ENCODE results near the gene TNRC18.

Gene TNRC18

DNA sequence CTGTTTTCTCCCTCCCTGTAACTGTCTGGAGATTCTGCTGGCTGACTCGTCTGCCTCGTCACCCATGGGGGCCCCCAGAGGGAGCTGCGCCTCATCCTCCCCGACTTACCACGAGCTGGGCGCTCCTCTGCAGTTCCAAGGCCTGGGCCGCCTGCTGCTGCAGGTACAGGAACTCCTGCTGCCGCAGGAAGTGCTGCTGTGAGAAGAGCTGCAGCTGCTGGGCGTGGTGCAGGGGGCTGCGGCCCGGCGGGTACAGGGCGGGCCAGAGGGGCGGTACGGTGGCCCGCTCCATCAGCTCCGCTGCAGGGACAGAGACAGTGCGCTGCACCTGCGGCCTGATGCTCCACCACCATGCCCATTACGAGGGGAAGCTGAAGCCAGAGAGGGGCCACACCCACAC is 47.7 kb downstream of the TNRC18 start:
- no peak for TF ChIP-seq EZH2phosphoT487 (IDR thresholded peaks at IDR 0.05; ENCODE audit: borderline replicate concordance)
- TF ChIP-seq, protein P1, sequence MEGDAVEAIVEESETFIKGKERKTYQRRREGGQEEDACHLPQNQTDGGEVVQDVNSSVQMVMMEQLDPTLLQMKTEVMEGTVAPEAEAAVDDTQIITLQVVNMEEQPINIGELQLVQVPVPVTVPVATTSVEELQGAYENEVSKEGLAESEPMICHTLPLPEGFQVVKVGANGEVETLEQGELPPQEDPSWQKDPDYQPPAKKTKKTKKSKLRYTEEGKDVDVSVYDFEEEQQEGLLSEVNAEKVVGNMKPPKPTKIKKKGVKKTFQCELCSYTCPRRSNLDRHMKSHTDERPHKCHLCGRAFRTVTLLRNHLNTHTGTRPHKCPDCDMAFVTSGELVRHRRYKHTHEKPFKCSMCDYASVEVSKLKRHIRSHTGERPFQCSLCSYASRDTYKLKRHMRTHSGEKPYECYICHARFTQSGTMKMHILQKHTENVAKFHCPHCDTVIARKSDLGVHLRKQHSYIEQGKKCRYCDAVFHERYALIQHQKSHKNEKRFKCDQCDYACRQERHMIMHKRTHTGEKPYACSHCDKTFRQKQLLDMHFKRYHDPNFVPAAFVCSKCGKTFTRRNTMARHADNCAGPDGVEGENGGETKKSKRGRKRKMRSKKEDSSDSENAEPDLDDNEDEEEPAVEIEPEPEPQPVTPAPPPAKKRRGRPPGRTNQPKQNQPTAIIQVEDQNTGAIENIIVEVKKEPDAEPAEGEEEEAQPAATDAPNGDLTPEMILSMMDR (conservative IDR thresholded peaks at IDR 0.05; ENCODE audit: low read length) = no peak
- Histone ChIP-seq H4K20me1 (ENCODE audit: insufficient read depth, low read length, poor library complexity, severe bottlenecking) (peaks cover 64% of the 10 kb centered on the region), H3K27me3 (ENCODE audit: insufficient read depth, low read length, poor library complexity, severe bottlenecking) (no peaks in the 10 kb centered on the region), H3F3A (ENCODE audit: low read depth) (no peaks in the 10 kb centered on the region), H3K4me3 (ENCODE audit: low read length, poor library complexity, severe bottlenecking) (no peak overlapping the region), H3K9ac (ENCODE audit: low read depth, low read length, poor library complexity, severe bottlenecking) (no peak overlapping the region), H2AFZ (ENCODE audit: low read length) (no peak overlapping the region), H3K36me3 (ENCODE audit: insufficient read depth, low read length) (peaks cover 80% of the 10 kb centered on the region; the same call in 1 of the 2 replicates), H3K79me2 (ENCODE audit: insufficient read depth, low read length) (peaks cover 80% of the 10 kb centered on the region), H3K9me3 (ENCODE audit: insufficient read depth, low read depth, low read length) (no peaks in the 10 kb centered on the region), H3K4me2 (ENCODE audit: low read depth, low read length, poor library complexity, severe bottlenecking) (no peak overlapping the region), H3K9me2 (replicated peaks; ENCODE audit: low read depth, low read length) (no peaks in the 10 kb centered on the region), H3K4me1 (ENCODE audit: insufficient read depth, low read length, poor library complexity, severe bottlenecking) (no peaks in the 10 kb centered on the region)

DNA sequence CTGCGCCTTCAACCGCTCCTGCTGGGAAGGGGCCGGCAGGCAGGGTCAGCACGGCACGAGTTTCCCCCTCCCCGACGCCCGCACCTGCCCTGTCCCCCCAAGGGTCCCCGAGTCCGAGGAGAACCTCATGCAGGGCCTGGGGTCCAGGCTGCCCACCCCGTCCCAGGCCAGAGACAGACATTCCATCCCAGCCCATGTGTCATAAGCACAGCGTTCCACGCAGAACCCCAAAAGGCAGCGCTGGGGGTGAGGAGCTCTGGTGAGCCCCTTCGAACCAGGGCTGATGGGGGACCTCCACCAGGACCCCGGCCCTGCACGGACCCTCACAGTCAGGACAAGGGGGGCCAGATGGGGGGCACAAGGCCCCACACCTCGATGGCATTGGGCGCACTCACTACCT is 49.2 kb downstream of the TNRC18 start:
- no peaks in the 10 kb centered on the region for H3F3A ChIP-seq (ENCODE audit: low read depth)
- H3K9me3 ChIP-seq (ENCODE audit: insufficient read depth, low read depth, low read length) = no peaks in the 10 kb centered on the region
- no peaks in the 10 kb centered on the region for H3K27me3 ChIP-seq (ENCODE audit: insufficient read depth, low read length, poor library complexity, severe bottlenecking)
- H3K9me2 ChIP-seq (replicated peaks; ENCODE audit: low read depth, low read length) = no peaks in the 10 kb centered on the region
- H3K4me1 ChIP-seq (ENCODE audit: insufficient read depth, low read length, poor library complexity, severe bottlenecking) = no peaks in the 10 kb centered on the region
- no peak overlapping the region for H3K9ac ChIP-seq (ENCODE audit: low read depth, low read length, poor library complexity, severe bottlenecking)
- H3K4me2 ChIP-seq (ENCODE audit: low read depth, low read length, poor library complexity, severe bottlenecking) = no peak overlapping the region
- H2AFZ ChIP-seq (ENCODE audit: low read length) = no peak overlapping the region
- TF ChIP-seq, protein P1 (conservative IDR thresholded peaks at IDR 0.05; ENCODE audit: low read length) = no peak
- TF ChIP-seq EZH2phosphoT487 (IDR thresholded peaks at IDR 0.05; ENCODE audit: borderline replicate concordance) = no peak
- peaks cover 85% of the 10 kb centered on the region; the same call in 1 of the 2 replicates for H3K36me3 ChIP-seq (ENCODE audit: insufficient read depth, low read length)
- peaks cover 59% of the 10 kb centered on the region for H4K20me1 ChIP-seq (ENCODE audit: insufficient read depth, low read length, poor library complexity, severe bottlenecking)
- no peak overlapping the region for H3K4me3 ChIP-seq (ENCODE audit: low read length, poor library complexity, severe bottlenecking)
- peaks cover 79% of the 10 kb centered on the region for H3K79me2 ChIP-seq (ENCODE audit: insufficient read depth, low read length)

DNA sequence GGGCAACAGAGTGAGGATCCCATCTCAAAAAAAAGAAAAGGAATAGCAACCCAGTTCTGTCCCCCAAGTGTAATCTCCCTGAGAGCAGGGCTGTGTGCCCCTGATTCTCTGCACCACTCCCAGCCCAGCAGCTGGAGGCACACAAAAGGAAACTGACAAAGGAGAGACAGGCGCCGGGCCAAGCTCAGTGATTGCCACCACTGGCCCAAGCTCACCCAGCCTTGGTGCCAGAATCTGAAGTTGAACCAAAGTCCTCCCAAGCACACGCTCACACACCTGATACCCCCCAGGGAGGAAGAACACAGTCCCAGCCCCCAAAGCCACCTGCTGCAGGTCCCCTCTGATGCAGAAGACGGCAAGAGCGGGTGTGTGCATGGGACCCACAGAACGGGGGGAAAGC is 50.3 kb downstream of the TNRC18 start:
- Histone ChIP-seq H3K9ac (ENCODE audit: low read depth, low read length, poor library complexity, severe bottlenecking) (no peak overlapping the region), H3K36me3 (ENCODE audit: insufficient read depth, low read length) (peaks cover 87% of the 10 kb centered on the region; the same call in 1 of the 2 replicates), H2AFZ (ENCODE audit: low read length) (no peak overlapping the region), H3K4me3 (ENCODE audit: low read length, poor library complexity, severe bottlenecking) (no peak overlapping the region), H3K9me2 (replicated peaks; ENCODE audit: low read depth, low read length) (no peaks in the 10 kb centered on the region), H3F3A (ENCODE audit: low read depth) (no peaks in the 10 kb centered on the region), H3K27me3 (ENCODE audit: insufficient read depth, low read length, poor library complexity, severe bottlenecking) (no peaks in the 10 kb centered on the region), H3K4me1 (ENCODE audit: insufficient read depth, low read length, poor library complexity, severe bottlenecking) (no peaks in the 10 kb centered on the region), H3K4me2 (ENCODE audit: low read depth, low read length, poor library complexity, severe bottlenecking) (no peak overlapping the region), H3K9me3 (ENCODE audit: insufficient read depth, low read depth, low read length) (no peaks in the 10 kb centered on the region), H4K20me1 (ENCODE audit: insufficient read depth, low read length, poor library complexity, severe bottlenecking) (peaks cover 51% of the 10 kb centered on the region), H3K79me2 (ENCODE audit: insufficient read depth, low read length) (peaks cover 76% of the 10 kb centered on the region; the same call in 1 of the 2 replicates)
- TF ChIP-seq, protein P1 (conservative IDR thresholded peaks at IDR 0.05; ENCODE audit: low read length) = no peak
